DOHH2 (cell line): ENCODE data around the gene MEIS2.

Experiments
- H3F3A ChIP-seq: fragments of 200-600 bp; sonication (generic), shearing (Covaris generic); 2 replicates; pipeline ENCODE4 v1.6.0; 2016; ENCODE audit warnings: antibody characterized with exemption, mild to moderate bottlenecking; ENCODE audit not compliant: control insufficient read depth, insufficient read depth
- H3K27ac ChIP-seq: fragments of 200-600 bp; sonication (generic); 2 replicates; pipeline ENCODE4 v1.5.1; 2014; ENCODE audit warnings: low read depth, mild to moderate bottlenecking, low read length, moderate library complexity
- H3K27me3 ChIP-seq: fragments of 200-600 bp; sonication (generic); 2 replicates; pipeline ENCODE4 v1.6.1; 2014; ENCODE audit warnings: mild to moderate bottlenecking, low read length, mixed read lengths; ENCODE audit not compliant: control insufficient read depth
- H3K36me3 ChIP-seq: fragments of 200-600 bp; sonication (generic); 2 replicates; pipeline ENCODE4 v1.6.1; 2014; ENCODE audit warnings: mild to moderate bottlenecking, low read length, moderate library complexity, mixed read lengths; ENCODE audit not compliant: control insufficient read depth
- H3K4me1 ChIP-seq: fragments of 200-600 bp; sonication (generic); 2 replicates; pipeline ENCODE4 v1.6.1; 2014; ENCODE audit warnings: mild to moderate bottlenecking, low read length, mixed read lengths; ENCODE audit not compliant: control insufficient read depth
- H3K4me2 ChIP-seq: fragments of 200-600 bp; sonication (generic); 2 replicates; pipeline ENCODE4 v1.6.0; 2014; ENCODE audit warnings: mild to moderate bottlenecking, low read length, moderate library complexity
- H3K4me3 ChIP-seq: fragments of 200-600 bp; sonication (generic); 2 replicates; pipeline ENCODE4 v1.5.1; 2014; ENCODE audit warnings: mild to moderate bottlenecking, low read length, mixed read lengths
- H3K79me2 ChIP-seq: fragments of 200-600 bp; sonication (generic); 2 replicates; pipeline ENCODE4 v1.6.1; 2014; ENCODE audit warnings: mild to moderate bottlenecking, low read length, mixed read lengths; ENCODE audit not compliant: control insufficient read depth
- H3K9me2 ChIP-seq: fragments of 200-600 bp; sonication (generic); replicated peaks from 2 replicates; pipeline ENCODE4 v1.6.1; 2014; ENCODE audit warnings: mild to moderate bottlenecking, low read length, mixed read lengths; ENCODE audit not compliant: control insufficient read depth
- H3K9me3 ChIP-seq: fragments of 200-600 bp; sonication (generic); 2 replicates; pipeline ENCODE4 v1.6.1; 2014; ENCODE audit warnings: antibody characterized with exemption, low read length, mixed read lengths; ENCODE audit not compliant: control insufficient read depth, insufficient read depth
- H4K20me1 ChIP-seq: fragments of 200-600 bp; sonication (generic); 2 replicates; pipeline ENCODE4 v1.6.0; 2014; ENCODE audit warnings: low read depth, mild to moderate bottlenecking, antibody characterized with exemption, low read length, moderate library complexity; ENCODE audit not compliant: control insufficient read depth, insufficient read depth
- EZH2phosphoT487 ChIP-seq: fragments of 200-600 bp; sonication (generic); IDR thresholded peaks from 2 replicates; pipeline ENCODE4 v1.6.1; 2017; ENCODE audit warnings: borderline replicate concordance, mild to moderate bottlenecking, antibody characterized with exemption, low read length, moderate library complexity, mixed read lengths
- TF ChIP-seq, protein P1 (sequence below): fragments of 200-600 bp; sonication (generic); IDR thresholded peaks from one replicate; pipeline ENCODE4 v1.5.1; 2014; ENCODE audit warnings: antibody characterized with exemption, mild to moderate bottlenecking, low read depth, low read length; ENCODE audit not compliant: poor library complexity, severe bottlenecking

MEIS2 gene

DNA sequence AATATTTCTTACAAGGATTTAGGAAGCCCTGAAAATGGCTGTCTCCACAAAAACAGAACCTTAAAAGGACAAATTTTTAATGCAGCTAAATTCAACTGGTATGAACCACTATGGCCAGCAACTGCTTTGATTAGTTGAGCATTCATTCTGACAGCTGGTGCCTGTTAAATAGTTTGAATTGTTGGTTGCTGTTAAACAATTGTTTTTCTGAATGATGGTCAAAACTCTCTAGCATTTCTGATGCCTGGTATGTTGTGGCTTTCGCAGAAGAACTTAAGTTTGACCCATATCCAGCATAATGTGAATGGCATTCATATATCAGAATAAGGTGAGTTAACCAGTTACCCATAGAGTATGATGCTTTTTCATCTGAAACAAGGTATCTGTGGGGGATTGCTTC lies 138.4 kb downstream of the MEIS2 start:
- H3K4me2 ChIP-seq = no peak overlapping the region
- H3K4me3 ChIP-seq = no peak overlapping the region
- TF ChIP-seq, protein P1, sequence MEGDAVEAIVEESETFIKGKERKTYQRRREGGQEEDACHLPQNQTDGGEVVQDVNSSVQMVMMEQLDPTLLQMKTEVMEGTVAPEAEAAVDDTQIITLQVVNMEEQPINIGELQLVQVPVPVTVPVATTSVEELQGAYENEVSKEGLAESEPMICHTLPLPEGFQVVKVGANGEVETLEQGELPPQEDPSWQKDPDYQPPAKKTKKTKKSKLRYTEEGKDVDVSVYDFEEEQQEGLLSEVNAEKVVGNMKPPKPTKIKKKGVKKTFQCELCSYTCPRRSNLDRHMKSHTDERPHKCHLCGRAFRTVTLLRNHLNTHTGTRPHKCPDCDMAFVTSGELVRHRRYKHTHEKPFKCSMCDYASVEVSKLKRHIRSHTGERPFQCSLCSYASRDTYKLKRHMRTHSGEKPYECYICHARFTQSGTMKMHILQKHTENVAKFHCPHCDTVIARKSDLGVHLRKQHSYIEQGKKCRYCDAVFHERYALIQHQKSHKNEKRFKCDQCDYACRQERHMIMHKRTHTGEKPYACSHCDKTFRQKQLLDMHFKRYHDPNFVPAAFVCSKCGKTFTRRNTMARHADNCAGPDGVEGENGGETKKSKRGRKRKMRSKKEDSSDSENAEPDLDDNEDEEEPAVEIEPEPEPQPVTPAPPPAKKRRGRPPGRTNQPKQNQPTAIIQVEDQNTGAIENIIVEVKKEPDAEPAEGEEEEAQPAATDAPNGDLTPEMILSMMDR = no peak
- TF ChIP-seq EZH2phosphoT487 = no peak
- H3K27ac ChIP-seq = no peak overlapping the region
- H4K20me1 ChIP-seq = no peaks in the 10 kb centered on the region
- no peaks in the 10 kb centered on the region for H3K4me1 ChIP-seq
- no peaks in the 10 kb centered on the region for H3K79me2 ChIP-seq
- no peaks in the 10 kb centered on the region for H3K9me3 ChIP-seq
- no peaks in the 10 kb centered on the region for H3F3A ChIP-seq
- H3K27me3 ChIP-seq = no peaks in the 10 kb centered on the region
- no peaks in the 10 kb centered on the region for H3K9me2 ChIP-seq
- H3K36me3 ChIP-seq = peaks cover 3% of the 10 kb centered on the region; the same call in 1 of the 2 replicates

DNA sequence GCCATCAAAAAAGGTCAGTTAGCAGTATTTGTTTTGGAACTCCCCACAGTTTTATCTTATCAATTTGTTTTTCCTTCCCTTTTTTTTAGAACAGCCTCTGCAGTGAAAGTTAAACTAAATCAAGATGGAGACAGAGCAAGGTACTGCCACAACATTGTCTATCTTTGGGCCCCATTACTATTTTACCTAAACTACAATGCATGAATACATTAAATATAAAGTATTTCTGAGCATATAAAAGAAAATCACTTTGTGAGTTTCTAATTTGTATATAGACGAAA lies 139.5 kb downstream of the MEIS2 start:
- H3K4me1 ChIP-seq = no peaks in the 10 kb centered on the region
- no peak overlapping the region for H3K27ac ChIP-seq
- no peaks in the 10 kb centered on the region for H3F3A ChIP-seq
- peaks cover 3% of the 10 kb centered on the region; the same call in 1 of the 2 replicates for H3K36me3 ChIP-seq
- TF ChIP-seq EZH2phosphoT487 = no peak
- TF ChIP-seq, protein P1 = no peak
- H3K9me2 ChIP-seq = no peaks in the 10 kb centered on the region
- no peak overlapping the region for H3K4me2 ChIP-seq
- H3K27me3 ChIP-seq = no peaks in the 10 kb centered on the region
- no peaks in the 10 kb centered on the region for H3K9me3 ChIP-seq
- H3K4me3 ChIP-seq = no peak overlapping the region
- H4K20me1 ChIP-seq = no peaks in the 10 kb centered on the region
- no peaks in the 10 kb centered on the region for H3K79me2 ChIP-seq

DNA sequence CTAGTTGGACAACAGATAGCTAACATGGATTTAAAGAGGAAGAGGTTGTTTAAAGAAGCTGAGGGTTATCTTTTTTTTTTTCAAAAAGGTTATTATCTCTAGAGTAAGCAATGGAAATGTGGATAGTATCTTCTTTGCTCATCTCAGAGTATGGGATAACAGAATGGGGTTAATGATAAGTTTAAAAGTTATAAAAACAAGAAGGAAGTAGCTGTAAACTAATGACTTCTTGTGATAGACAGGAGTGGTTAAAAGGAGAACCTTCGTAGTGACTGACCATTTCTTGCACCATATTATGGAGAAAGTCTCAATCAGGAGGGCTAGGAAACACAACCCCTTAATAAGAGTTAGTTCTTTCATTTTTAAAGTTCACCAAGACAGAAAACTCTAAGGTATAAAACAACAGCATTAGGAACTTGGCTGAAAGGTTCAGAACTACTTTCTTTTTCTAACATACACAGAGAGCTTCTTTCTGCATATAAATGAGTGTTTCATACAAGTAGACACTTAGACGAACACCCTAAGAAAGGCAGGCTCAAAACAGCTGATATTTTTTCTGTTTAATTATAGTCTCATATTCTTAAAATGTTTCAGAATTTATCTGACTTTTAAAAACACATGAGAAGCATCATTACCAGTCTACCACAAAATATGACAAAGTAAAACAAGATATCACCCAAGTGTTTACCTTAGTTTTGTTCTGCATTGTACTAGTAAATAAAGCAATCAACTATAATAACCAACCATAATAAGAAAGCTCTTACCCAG lies 140.0 kb downstream of the MEIS2 start:
- H3K4me3 ChIP-seq = no peak overlapping the region
- H3K4me1 ChIP-seq = no peaks in the 10 kb centered on the region
- no peaks in the 10 kb centered on the region for H3F3A ChIP-seq
- H3K79me2 ChIP-seq = no peaks in the 10 kb centered on the region
- H3K36me3 ChIP-seq = peaks cover 3% of the 10 kb centered on the region; the same call in 1 of the 2 replicates
- H3K4me2 ChIP-seq = no peak overlapping the region
- H3K9me2 ChIP-seq = no peaks in the 10 kb centered on the region
- no peak overlapping the region for H3K27ac ChIP-seq
- H4K20me1 ChIP-seq = no peaks in the 10 kb centered on the region
- TF ChIP-seq EZH2phosphoT487 = no peak
- TF ChIP-seq, protein P1 = no peak
- no peaks in the 10 kb centered on the region for H3K9me3 ChIP-seq
- no peaks in the 10 kb centered on the region for H3K27me3 ChIP-seq
